ENCODE data around the gene CPXM1. TPM values are rescaled to one million over a fixed set of nuclear protein-coding genes. Genes with fewer than 3 reads are reported as not detected.

Gene CPXM1
- total RNA-seq, 1 experiment from 2014 or later, result not detected

DNA sequence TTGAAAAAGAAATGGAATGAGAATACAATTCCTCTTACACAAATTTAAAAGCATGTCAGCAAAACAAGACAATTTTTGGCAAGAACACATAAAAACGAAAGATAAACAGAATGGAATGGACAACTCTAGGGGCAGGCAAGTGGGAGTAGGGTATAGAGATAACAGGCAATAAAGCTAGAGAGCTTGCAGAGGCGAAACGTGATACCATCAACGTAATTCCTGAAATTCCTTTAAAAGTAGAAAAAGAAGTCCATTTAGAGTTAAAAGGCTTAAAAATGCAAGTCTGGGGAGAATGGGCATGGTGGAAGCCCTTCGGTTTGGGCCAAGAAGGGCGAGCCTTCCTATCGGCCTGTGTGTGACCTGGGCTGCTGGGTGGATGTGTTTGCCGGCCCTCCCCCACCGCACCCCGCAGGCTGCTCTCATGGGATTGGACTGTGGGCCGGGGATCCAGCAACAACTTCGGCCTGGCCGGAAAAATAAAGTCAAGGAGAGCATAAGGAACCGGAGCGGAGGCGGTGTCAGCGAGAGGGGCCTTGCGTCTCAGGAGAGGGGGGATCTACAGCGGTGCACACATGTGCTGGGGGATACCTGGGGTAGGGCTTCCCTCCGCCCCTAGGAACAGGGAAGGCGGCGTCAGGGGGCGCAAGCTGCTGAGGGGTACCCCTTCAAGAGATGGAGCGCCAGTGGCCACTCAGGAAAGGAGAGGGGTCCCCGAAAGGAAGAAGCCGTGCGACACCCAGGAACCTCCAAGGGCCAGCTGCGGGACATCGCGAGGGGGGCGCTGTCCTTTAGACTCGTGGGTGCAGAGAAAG is 19.9 kb upstream of the CPXM1 start:
- Mint-ChIP-seq H3K4me3 (ENCODE audit: unreplicated experiment) (no peak overlapping the region), H3K27ac (ENCODE audit: unreplicated experiment) (no peak overlapping the region), H3K4me1 (ENCODE audit: low read depth, unreplicated experiment) (peaks cover 10% of the 10 kb centered on the region), H3K9me3 (ENCODE audit: unreplicated experiment) (no peaks in the 10 kb centered on the region), H3K27me3 (ENCODE audit: insufficient read depth, unreplicated experiment) (no peaks in the 10 kb centered on the region), H3K36me3 (ENCODE audit: insufficient read depth, unreplicated experiment) (no peaks in the 10 kb centered on the region)
- Histone ChIP-seq H3K36me3 (ENCODE audit: control insufficient read depth, insufficient read depth, low read length) (no peaks in the 10 kb centered on the region), H3K4me1 (peaks cover 9% of the 10 kb centered on the region; the same call in 1 of the 2 replicates), H3K9me3 (no peaks in the 10 kb centered on the region), H3K4me3 (ENCODE audit: low read depth, low read length) (no peak overlapping the region), H3K27me3 (replicated peaks; ENCODE audit: control insufficient read depth, insufficient read depth, low read length) (no peaks in the 10 kb centered on the region)
- ChIA-PET CTCF (interaction anchor here (0.5 to 0.7 kb wide), 2 partner anchors 247 to 272 kb away, joined by 3 read pairs; no protein-coding TSS in a partner anchor), POLR2A (no interaction called here)
- no TSS peak for BruUV-seq (replicated peaks)
- TF ChIP-seq, protein P1, sequence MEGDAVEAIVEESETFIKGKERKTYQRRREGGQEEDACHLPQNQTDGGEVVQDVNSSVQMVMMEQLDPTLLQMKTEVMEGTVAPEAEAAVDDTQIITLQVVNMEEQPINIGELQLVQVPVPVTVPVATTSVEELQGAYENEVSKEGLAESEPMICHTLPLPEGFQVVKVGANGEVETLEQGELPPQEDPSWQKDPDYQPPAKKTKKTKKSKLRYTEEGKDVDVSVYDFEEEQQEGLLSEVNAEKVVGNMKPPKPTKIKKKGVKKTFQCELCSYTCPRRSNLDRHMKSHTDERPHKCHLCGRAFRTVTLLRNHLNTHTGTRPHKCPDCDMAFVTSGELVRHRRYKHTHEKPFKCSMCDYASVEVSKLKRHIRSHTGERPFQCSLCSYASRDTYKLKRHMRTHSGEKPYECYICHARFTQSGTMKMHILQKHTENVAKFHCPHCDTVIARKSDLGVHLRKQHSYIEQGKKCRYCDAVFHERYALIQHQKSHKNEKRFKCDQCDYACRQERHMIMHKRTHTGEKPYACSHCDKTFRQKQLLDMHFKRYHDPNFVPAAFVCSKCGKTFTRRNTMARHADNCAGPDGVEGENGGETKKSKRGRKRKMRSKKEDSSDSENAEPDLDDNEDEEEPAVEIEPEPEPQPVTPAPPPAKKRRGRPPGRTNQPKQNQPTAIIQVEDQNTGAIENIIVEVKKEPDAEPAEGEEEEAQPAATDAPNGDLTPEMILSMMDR (IDR thresholded peaks at IDR 0.05; ENCODE audit: insufficient read depth in 1 of 2, low read depth in 1 of 2, low read length in 1 of 2, severe bottlenecking in 1 of 2, unreplicated experiment in 1 of 2), result no peak
- DNase-seq, result no peak
- intact Hi-C loops (cut with micrococcal nuclease; ENCODE audit: unreplicated experiment), result no loop called here

DNA sequence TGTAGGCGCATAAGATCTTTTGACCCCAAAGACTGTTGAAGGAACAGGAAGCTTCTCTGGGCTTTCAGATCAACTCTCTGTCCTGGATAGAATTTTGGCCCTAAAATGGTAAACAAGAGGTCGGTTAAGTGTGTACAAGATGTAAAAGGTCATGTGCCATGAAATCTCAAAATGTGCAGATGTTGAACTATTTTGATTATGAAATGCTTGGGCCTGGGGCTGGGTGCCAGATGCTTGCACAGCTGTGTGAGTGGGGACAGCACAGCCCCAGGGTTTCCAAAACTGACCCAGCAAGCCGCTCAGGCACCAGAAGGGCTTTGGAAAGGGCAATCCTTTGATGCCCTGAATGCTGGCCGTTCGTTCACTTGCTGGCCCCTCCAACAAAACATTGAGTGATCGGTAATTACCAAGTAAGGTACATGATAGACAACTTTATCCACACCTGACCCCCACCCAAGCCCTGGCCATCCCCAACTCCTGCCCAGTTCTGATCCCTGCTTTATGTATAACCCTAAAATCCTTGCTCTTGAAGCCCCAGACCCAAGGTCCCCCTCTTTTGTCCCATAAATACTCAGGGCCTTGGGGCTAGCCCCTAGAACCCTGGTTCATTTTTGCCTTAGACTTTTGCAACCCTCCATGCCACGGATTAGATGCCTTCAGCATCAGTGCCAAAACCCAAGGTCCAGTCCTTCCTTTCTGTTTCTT is 17.6 kb upstream of the CPXM1 start:
- POLR2A ChIA-PET, result no interaction called here
- no peak for DNase-seq
- no TSS peak for BruUV-seq (replicated peaks)

DNA sequence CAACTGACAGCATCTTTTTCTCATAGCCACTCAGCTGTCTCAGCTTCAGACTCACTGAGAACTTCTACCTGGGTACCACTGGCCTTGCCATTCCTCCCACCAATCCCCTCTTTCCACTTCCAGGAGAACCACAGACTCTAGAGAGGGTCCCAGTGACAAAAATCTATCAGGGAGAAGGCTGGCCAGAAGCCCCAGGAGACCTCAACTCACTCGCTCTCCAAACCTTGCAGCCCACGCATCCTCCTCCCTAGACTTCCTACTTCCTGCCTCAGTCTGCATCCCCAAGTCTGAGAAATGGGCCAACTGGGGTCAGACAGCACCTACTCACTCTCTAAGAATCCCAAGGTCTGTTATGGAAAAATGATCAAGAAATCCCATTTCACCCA is 16.9 kb upstream of the CPXM1 start:
- no peaks in the 10 kb centered on the region for H3K36me3 Mint-ChIP-seq (ENCODE audit: insufficient read depth, unreplicated experiment)
- no peak overlapping the region for H3K4me3 Mint-ChIP-seq (ENCODE audit: unreplicated experiment)
- H3K27me3 ChIP-seq (replicated peaks; ENCODE audit: control insufficient read depth, insufficient read depth, low read length), result no peaks in the 10 kb centered on the region
- no peaks in the 10 kb centered on the region for H3K27me3 Mint-ChIP-seq (ENCODE audit: insufficient read depth, unreplicated experiment)
- peaks cover 10% of the 10 kb centered on the region for H3K4me1 Mint-ChIP-seq (ENCODE audit: low read depth, unreplicated experiment)
- POLR2A ChIA-PET, result no interaction called here
- H3K27ac Mint-ChIP-seq (ENCODE audit: unreplicated experiment), result no peak overlapping the region
- intact Hi-C loops (cut with micrococcal nuclease; ENCODE audit: unreplicated experiment), result no loop called here
- BruUV-seq (replicated peaks), result no TSS peak
- peaks cover 2% of the 10 kb centered on the region; the same call in 1 of the 2 replicates for H3K9me3 ChIP-seq
- peaks cover 9% of the 10 kb centered on the region; the same call in 1 of the 2 replicates for H3K4me1 ChIP-seq
- no peak overlapping the region for H3K4me3 ChIP-seq (ENCODE audit: low read depth, low read length)
- DNase-seq, result no peak
- peaks cover 3% of the 10 kb centered on the region for H3K9me3 Mint-ChIP-seq (ENCODE audit: unreplicated experiment)
- H3K36me3 ChIP-seq (ENCODE audit: control insufficient read depth, insufficient read depth, low read length), result no peaks in the 10 kb centered on the region
- CTCF ChIA-PET, result no interaction called here
- TF ChIP-seq, protein P1 (IDR thresholded peaks at IDR 0.05; ENCODE audit: insufficient read depth in 1 of 2, low read depth in 1 of 2, low read length in 1 of 2, severe bottlenecking in 1 of 2, unreplicated experiment in 1 of 2), result no peak

More for the DNA sequence above, 17.6 kb upstream of the CPXM1 start:
- Histone ChIP-seq H3K9me3 (no peaks in the 10 kb centered on the region), H3K4me1 (peaks cover 9% of the 10 kb centered on the region; the same call in 1 of the 2 replicates), H3K4me3 (ENCODE audit: low read depth, low read length) (no peak overlapping the region), H3K36me3 (ENCODE audit: control insufficient read depth, insufficient read depth, low read length) (no peaks in the 10 kb centered on the region), H3K27me3 (replicated peaks; ENCODE audit: control insufficient read depth, insufficient read depth, low read length) (no peaks in the 10 kb centered on the region)
- intact Hi-C loops (cut with micrococcal nuclease; ENCODE audit: unreplicated experiment), result no loop called here
- TF ChIP-seq, protein P1 (IDR thresholded peaks at IDR 0.05; ENCODE audit: insufficient read depth in 1 of 2, low read depth in 1 of 2, low read length in 1 of 2, severe bottlenecking in 1 of 2, unreplicated experiment in 1 of 2), result no peak
- CTCF ChIA-PET, result no interaction called here
- H3K4me1 Mint-ChIP-seq (ENCODE audit: low read depth, unreplicated experiment), result peaks cover 10% of the 10 kb centered on the region
- H3K27me3 Mint-ChIP-seq (ENCODE audit: insufficient read depth, unreplicated experiment), result no peaks in the 10 kb centered on the region
- H3K36me3 Mint-ChIP-seq (ENCODE audit: insufficient read depth, unreplicated experiment), result no peaks in the 10 kb centered on the region
- H3K9me3 Mint-ChIP-seq (ENCODE audit: unreplicated experiment), result no peaks in the 10 kb centered on the region
- no peak overlapping the region for H3K27ac Mint-ChIP-seq (ENCODE audit: unreplicated experiment)
- no peak overlapping the region for H3K4me3 Mint-ChIP-seq (ENCODE audit: unreplicated experiment)

Data from Caco-2 (cell line).